Osteoblast (primary cell): Measurements from ENCODE around the gene GAD1. TPM values are rescaled to one million over a fixed set of nuclear protein-coding genes. Genes with fewer than 3 reads are reported as not detected.
A peak's percentile ranks its signal among the peaks of the same experiment; 100 is the strongest.

ENCODE experiments used
- DNase-seq: peaks from one replicate; pipeline ENCODE4 v3.0.0; 2011; ENCODE audit warnings: low spot score, mixed read lengths; ENCODE audit not compliant: insufficient read length; ENCODE audit errors: missing footprints
- H2AFZ ChIP-seq: 2 replicates; pipeline ENCODE4 v1.6.0; 2011; ENCODE audit warnings: mild to moderate bottlenecking, low read length
- H3K27ac ChIP-seq: 2 replicates; pipeline ENCODE4 v1.5.1; 2011; ENCODE audit warnings: mild to moderate bottlenecking, low read depth, low read length, moderate library complexity
- H3K27me3 ChIP-seq: 2 replicates; pipeline ENCODE4 v1.6.0; 2012; ENCODE audit warnings: mild to moderate bottlenecking, control low read depth, inconsistent platforms, low read length, moderate library complexity; ENCODE audit not compliant: insufficient read depth
- H3K36me3 ChIP-seq: 2 replicates; pipeline ENCODE4 v1.5.1; 2011; ENCODE audit warnings: mild to moderate bottlenecking, low read length, control low read depth, moderate library complexity; ENCODE audit not compliant: insufficient read depth
- H3K4me1 ChIP-seq: 2 replicates; pipeline ENCODE4 v1.5.1; 2011; ENCODE audit warnings: mild to moderate bottlenecking, low read length, control low read depth, moderate library complexity; ENCODE audit not compliant: insufficient read depth
- H3K4me2 ChIP-seq: 2 replicates; pipeline ENCODE4 v1.6.0; 2011; ENCODE audit warnings: mild to moderate bottlenecking, low read length; ENCODE audit not compliant: insufficient read depth
- H3K4me3 ChIP-seq: fragments of 200-600 bp; sonication (generic); 3 replicates; pipeline ENCODE4 v1.5.1; 2012; ENCODE audit warnings: mild to moderate bottlenecking, low read length, inconsistent platforms; ENCODE audit not compliant: insufficient read depth
- H3K79me2 ChIP-seq: 2 replicates; pipeline ENCODE4 v1.6.0; 2012; ENCODE audit warnings: mild to moderate bottlenecking, low read length, control low read depth, inconsistent platforms; ENCODE audit not compliant: insufficient read depth
- H3K9me3 ChIP-seq: 2 replicates; pipeline ENCODE4 v1.5.1; 2011; ENCODE audit warnings: low read depth, low read length, control low read depth
- H4K20me1 ChIP-seq: 2 replicates; pipeline ENCODE4 v1.6.0; 2012; ENCODE audit warnings: mild to moderate bottlenecking, low read length, control low read depth; ENCODE audit not compliant: insufficient read depth
- CTCF ChIP-seq: IDR thresholded peaks from 2 replicates; pipeline ENCODE4 v1.5.1; 2011; ENCODE audit warnings: mild to moderate bottlenecking, low read depth, low read length, moderate library complexity; ENCODE audit errors: extremely low read depth
- total RNA-seq: library from RNA; depleted of rRNA; stranded (reverse); fragments of >200 nt; gene quantifications from 2 replicates; pipeline ENCODE4 v1.2.3, GENCODE V29; 2012

GAD1 gene
- total RNA-seq, 1 donor = 0.36 TPM

GRCh38 chr2:170771421-170771937, 45.2 kb upstream of the GAD1 start:
- peak overlapping the region; percentile 65 for H3K4me3 ChIP-seq
- peaks cover 6% of the 10 kb centered on the region for H3K4me1 ChIP-seq

GRCh38 chr2:170772295-170772694, 44.4 kb upstream of the GAD1 start:
- no peak overlapping the region for H3K4me2 ChIP-seq

More at GRCh38 chr2:170771421-170771937, 45.2 kb upstream of the GAD1 start:
- Histone ChIP-seq H3K4me2 (peak overlapping the region; percentile 64), H3K79me2 (no peaks in the 10 kb centered on the region), H3K9me3 (no peaks in the 10 kb centered on the region), H4K20me1 (no peaks in the 10 kb centered on the region), H2AFZ (peak overlapping the region; percentile 69), H3K27me3 (peaks cover 18% of the 10 kb centered on the region), H3K36me3 (no peaks in the 10 kb centered on the region), H3K27ac (no peak overlapping the region)
- TF ChIP-seq CTCF = no peak
- DNase-seq = no peak

GRCh38 chr2:170774074-170774473, 42.6 kb upstream of the GAD1 start:
- Histone ChIP-seq H2AFZ (no peak overlapping the region), H3K27ac (no peak overlapping the region), H3K79me2 (no peaks in the 10 kb centered on the region), H3K4me1 (peaks cover 6% of the 10 kb centered on the region), H3K4me2 (no peak overlapping the region), H4K20me1 (no peaks in the 10 kb centered on the region), H3K36me3 (no peaks in the 10 kb centered on the region), H3K9me3 (no peaks in the 10 kb centered on the region), H3K27me3 (peaks cover 18% of the 10 kb centered on the region), H3K4me3 (no peak overlapping the region)
- no peak for DNase-seq
- TF ChIP-seq CTCF = no peak

More at GRCh38 chr2:170772295-170772694, 44.4 kb upstream of the GAD1 start:
- Histone ChIP-seq H3K79me2 (no peaks in the 10 kb centered on the region), H3K36me3 (no peaks in the 10 kb centered on the region), H2AFZ (no peak overlapping the region), H3K4me3 (no peak overlapping the region), H3K27ac (no peak overlapping the region), H4K20me1 (no peaks in the 10 kb centered on the region), H3K9me3 (no peaks in the 10 kb centered on the region), H3K4me1 (peaks cover 6% of the 10 kb centered on the region), H3K27me3 (peaks cover 18% of the 10 kb centered on the region)
- no peak for DNase-seq
- TF ChIP-seq CTCF = no peak

GRCh38 chr2:170778900-170779299, 37.8 kb upstream of the GAD1 start:
- H3K4me2 ChIP-seq = no peak overlapping the region
- no peaks in the 10 kb centered on the region for H3K27me3 ChIP-seq
- no peak for DNase-seq
- H3K27ac ChIP-seq = no peak overlapping the region
- no peaks in the 10 kb centered on the region for H3K9me3 ChIP-seq
- H2AFZ ChIP-seq = no peak overlapping the region
- no peaks in the 10 kb centered on the region for H3K36me3 ChIP-seq
- no peaks in the 10 kb centered on the region for H4K20me1 ChIP-seq
- TF ChIP-seq CTCF = no peak
- H3K4me1 ChIP-seq = no peaks in the 10 kb centered on the region
- no peaks in the 10 kb centered on the region for H3K79me2 ChIP-seq
- H3K4me3 ChIP-seq = no peak overlapping the region
